ENCODE data around the gene HAT1.
"Not testable (repeated sequence)": the region's sequence is repeated elsewhere in the genome, so short reads cannot be mapped to it uniquely, and the experiment has no call there.

Gene HAT1

GRCh38 chr2:171922230-171923022 is at the start of gene HAT1:
Gene HAT1 (plus strand): TSS chr2:171922461. CDS start chr2:171922501, 40 bp downstream.
- peak; percentile 98 for DNase-seq

GRCh38 chr2:171874517-171874916 is 47.7 kb upstream of the HAT1 start:
- no peak for DNase-seq

GRCh38 chr2:171874963-171875362 is 47.3 kb upstream of the HAT1 start:
- DNase-seq = no peak

- DNase-seq = no peak
These were observed 43.7 kb upstream of the HAT1 start for GRCh38 chr2:171878481-171878993.

- no peak for DNase-seq
These were observed 42.4 kb upstream of the HAT1 start for GRCh38 chr2:171879865-171880264.

- DNase-seq = no peak
These were observed 41.5 kb upstream of the HAT1 start for GRCh38 chr2:171880774-171881173.

GRCh38 chr2:171882089-171882769 is 40.0 kb upstream of the HAT1 start:
- no peak for DNase-seq

- DNase-seq = no peak
These were observed 38.9 kb upstream of the HAT1 start for GRCh38 chr2:171883275-171883893.

- DNase-seq = no peak
These were observed 32.9 kb upstream of the HAT1 start for GRCh38 chr2:171889333-171889732.

GRCh38 chr2:171889808-171890207 is 32.5 kb upstream of the HAT1 start:
- no peak for DNase-seq

- DNase-seq = no peak
These were observed 29.0 kb upstream of the HAT1 start for GRCh38 chr2:171893196-171893823.

GRCh38 chr2:171893824-171894611 is 28.2 kb upstream of the HAT1 start, which contains the start of gene SLC25A12:
Gene SLC25A12 (minus strand): TSS chr2:171894244. CDS start chr2:171894214, 30 bp downstream.
- peak; percentile 71 for DNase-seq

GRCh38 chr2:171894612-171894947 is 27.7 kb upstream of the HAT1 start:
- DNase-seq = no peak

GRCh38 chr2:171895786-171896185 is 26.5 kb upstream of the HAT1 start:
- no peak for DNase-seq

- DNase-seq = not testable (repeated sequence)
These were observed 22.5 kb upstream of the HAT1 start for GRCh38 chr2:171899623-171900282.

- no peak for DNase-seq
These were observed 19.3 kb upstream of the HAT1 start for GRCh38 chr2:171902840-171903420.

- no peak for DNase-seq
These were observed 14.0 kb upstream of the HAT1 start for GRCh38 chr2:171908235-171908634.

- DNase-seq = no peak
These were observed 13.0 kb upstream of the HAT1 start for GRCh38 chr2:171909266-171909665.

GRCh38 chr2:171910494-171910893 is 11.8 kb upstream of the HAT1 start:
- DNase-seq = no peak

GRCh38 chr2:171913517-171913916 is 8.7 kb upstream of the HAT1 start:
- DNase-seq = no peak

- DNase-seq = no peak
These were observed 2.8 kb upstream of the HAT1 start for GRCh38 chr2:171919453-171919852.

GRCh38 chr2:171921970-171922229 is 361 bp upstream of the HAT1 start:
- no peak for DNase-seq

Measured in activated T-cell treated with anti-CD3 and anti-CD28 coated beads, Interleukin-2, amount 50 U/mL, for 1 hour (primary cell).